Activated CD8-positive, alpha-beta memory T cell treated with anti-CD3 and anti-CD28 coated beads, Interleukin-2, amount 50 U/mL, for 48 hours (primary cell): Measurements from ENCODE around the gene WASHC2A.
"Not testable (repeated sequence)": the region's sequence is repeated elsewhere in the genome, so short reads cannot be mapped to it uniquely, and the experiment has no call there.

Experiments used
- DNase-seq: peaks from one replicate; pipeline ENCODE4 v3.0.0-alpha.2; 2020

The WASHC2A gene

DNA sequence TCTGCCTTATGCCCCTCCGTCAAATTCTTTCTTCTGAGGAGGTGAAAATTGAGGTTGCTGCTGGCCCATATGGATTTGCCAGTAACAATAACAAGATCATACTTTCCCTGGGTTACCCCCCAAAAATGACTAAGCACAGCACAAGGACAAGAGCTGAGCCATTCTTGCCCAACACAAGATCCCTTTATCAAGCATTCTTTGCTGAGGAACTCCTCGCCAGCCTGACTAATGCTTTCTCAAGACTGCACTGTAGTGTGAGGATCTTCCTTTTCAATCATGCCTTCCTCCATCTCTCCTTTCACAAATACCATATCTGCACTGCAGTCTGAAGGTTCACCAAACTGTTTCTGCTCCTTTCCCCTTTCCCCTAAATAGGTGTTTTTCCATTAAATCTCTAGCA lies 92.1 kb downstream of the WASHC2A start:
- DNase-seq = not testable (repeated sequence)

DNA sequence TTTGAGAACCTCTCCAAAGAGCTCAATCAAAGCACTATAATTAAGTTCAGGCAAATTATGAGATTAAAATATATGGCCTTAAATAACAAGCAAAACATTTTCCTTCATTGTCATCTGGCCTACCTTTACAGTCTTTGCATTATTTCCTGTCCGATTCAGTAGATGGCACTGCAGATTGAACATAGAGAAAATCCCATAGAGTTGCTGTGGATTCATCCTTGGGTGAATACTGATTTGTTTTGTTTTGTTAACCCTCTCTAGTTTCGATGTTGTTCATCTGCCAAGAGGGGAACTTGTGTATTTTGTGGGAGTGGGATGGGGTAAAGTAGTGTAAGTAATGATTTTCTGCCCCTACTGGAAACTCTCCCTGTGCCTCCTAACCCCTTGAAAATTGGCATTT lies 97.3 kb downstream of the WASHC2A start:
- DNase-seq = not testable (repeated sequence)

DNA sequence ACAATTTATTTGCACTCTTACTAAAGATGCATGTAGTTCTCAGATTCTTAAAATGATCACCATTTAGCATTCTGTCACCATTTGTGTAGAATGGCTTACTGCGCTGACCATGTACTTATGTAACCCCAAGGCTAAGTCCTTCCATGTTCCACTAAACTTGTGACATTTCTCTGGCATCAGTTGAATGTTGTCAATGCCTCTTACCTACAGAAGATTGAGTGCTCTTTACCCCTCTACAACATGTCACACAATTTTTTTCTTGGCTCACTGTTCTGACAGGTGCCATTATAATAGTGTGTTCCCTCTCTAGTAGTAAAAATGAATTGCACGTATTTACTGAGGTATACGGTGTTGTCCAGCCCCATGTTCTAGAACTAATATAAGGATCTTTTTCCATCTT lies 100.1 kb downstream of the WASHC2A start:
- DNase-seq = not testable (repeated sequence)

DNA sequence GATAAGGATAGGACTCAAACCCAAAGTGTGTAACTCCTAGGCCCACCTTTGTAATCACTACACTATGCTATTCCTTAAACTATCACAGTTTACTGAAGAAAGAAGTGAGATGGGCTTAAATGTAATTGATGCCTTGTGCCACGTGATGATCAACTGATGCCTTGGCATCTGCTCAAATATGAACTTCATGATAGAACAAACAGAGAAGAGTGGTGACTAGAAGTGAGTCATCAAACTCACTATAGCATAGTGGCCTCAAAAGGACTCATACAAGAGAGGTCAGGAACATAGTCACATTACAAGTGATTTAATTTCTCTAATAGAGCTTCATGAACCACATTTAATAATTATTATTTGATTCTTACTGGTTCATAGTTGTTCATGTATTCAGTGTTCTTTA lies 101.8 kb downstream of the WASHC2A start:
- DNase-seq = not testable (repeated sequence)

DNA sequence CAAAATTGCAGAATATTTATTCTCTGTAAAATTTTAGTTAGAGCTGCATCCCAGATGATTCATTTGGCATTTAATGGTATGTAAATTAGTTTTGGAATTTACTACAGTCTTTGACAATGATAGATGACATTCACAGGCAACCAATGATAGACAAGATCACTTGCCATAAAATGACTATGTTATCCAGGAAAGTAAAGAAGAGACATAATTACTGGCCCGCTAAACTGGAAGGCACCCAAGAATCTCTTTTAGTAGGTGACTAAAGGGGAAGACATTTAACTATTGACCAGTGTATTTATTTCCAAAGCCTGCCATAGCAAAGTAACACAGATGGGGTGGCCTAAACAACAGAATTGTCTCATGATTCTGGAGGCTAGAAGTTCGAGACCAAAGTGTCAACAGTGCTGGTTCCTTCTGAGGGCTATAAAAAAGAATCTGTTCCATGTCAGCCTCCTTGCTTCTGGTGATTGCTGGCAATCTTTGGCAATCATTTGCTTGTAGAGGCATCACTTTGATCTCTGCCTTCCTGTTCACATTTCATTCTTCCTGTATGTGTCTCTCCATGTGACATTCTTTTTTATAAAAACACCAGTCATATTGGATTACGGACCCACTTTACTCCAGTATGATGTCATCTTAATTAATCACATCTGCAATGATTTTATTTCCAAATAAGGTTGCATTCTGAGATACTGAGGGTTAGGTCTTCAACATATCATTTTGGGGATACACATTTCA lies 107.2 kb downstream of the WASHC2A start:
- not testable (repeated sequence) for DNase-seq
